Stimulated activated CD4-positive, alpha-beta T cell treated with anti-CD3 and anti-CD28 coated beads, TNF-alpha, amount 100 ng/mL, for 24 hours (primary cell): ENCODE data around the gene MAML2.

Source experiments
- DNase-seq, 3 experiments: peaks; one replicate each; pipeline ENCODE4 v3.0.0-alpha.2; 2020; ENCODE audit warnings: low read depth in 3 of 3

The MAML2 gene

DNA sequence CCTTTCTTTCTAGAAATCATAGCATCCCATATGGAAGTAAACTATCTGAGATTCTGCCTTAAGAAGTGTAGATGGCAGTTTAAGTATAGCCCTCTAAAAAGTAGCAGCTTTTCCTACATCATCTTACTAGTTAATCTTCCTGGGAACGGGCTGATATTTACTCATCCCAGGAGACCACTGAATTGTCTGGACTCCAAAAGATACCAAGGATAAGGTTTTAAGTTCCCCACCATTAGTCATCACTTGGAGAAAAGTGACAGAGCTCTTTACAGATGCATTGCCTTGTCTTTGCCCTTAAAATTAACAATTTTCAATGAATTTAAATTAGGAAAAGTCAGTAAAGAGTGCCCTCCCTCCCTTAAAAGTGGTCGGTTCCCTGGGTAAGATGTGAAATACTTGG, 129.5 kb downstream of the MAML2 start:
- no peak for DNase-seq

DNA sequence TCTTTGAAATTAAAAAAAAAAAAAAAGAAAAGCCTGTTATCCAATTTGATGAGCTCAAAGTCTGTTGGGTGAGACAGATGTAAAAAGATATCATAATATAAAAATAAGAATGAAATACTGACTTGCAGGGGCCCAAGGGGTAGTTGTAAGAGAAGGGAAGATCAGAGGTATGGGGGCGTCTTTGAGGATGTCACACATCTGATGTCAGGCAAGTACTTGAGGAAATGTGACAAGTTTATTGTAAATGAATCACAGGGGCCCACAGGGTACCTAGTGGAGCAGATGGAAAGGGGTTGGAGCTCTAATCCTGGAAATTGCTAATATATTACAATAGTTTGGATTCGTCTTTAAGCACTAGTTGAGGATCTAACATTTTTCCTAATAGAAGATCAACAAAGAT, 131.6 kb downstream of the MAML2 start:
- DNase-seq = no peak

- DNase-seq = no peak
Observed at GRCh38 chr11:96207459-96208449, 135.2 kb downstream of the MAML2 start.

DNA sequence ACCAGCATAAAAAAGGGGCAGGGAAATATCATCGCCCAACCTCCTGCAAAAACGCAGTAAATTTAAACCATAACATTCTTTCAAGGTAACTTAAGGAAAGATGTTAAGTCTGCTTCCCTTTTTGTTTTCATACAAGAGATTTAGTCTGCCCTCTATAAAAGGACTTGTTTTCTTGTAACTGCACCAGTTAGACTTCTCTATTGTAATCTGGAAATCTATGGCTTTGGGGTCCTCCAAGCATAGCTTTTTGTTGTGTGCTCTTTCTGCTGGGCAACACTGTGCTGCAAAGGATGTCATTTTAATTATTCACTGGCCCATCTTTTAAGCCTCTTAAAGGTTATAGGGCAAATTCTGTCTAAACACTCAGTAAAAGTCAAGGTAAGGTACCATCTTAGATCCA, 136.0 kb downstream of the MAML2 start:
- no peak for DNase-seq

GRCh38 chr11:96205460-96205809, 137.6 kb downstream of the MAML2 start:
- DNase-seq = no peak

DNA sequence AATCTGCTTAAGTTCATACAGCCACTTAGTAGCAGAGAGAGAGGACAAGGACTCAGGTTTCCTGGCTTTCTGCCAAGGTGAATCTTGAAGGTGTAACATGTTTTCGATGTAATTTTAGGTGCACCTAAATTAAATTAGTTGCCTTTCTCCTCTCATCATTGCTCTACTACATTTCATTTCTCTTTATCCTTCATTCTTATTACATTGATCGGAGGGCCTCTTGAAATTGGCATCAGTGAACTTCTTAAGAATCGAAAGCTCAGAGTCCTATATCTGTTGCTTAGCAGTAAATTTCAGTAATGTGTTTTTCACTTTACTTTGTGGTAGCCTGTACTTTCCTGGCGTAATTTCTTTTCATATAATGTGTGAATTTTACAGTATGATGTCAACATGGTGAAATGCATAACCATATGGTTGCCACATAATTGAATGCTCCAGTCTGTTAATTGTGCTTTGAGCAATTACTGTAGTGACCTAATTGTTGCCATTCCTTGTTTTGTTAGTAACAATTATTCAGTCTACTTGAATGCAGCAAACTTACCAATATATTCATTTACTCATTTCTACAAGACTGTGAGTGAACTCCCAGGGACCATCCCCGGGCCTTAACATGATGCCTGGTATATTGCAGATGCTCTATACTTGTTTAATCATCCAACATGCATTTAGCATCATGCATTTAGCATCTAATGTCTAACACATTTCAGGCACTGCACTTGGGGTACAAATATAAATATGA, 138.1 kb downstream of the MAML2 start:
- no peak for DNase-seq

DNA sequence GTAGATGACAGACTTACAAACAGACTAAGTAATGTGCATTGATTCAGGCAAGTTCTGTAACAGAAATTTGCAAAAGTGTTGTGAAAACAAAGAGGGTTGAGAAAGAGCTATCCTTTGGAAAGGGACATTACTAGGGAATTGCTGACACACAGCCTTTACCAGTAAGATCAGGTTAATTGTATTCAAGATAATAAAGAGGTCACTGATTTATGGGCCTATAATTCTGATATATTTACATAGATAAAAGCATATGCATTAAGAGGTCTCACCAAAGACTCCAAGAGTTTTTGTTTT, 138.7 kb downstream of the MAML2 start:
- no peak for DNase-seq

- DNase-seq = no peak
Observed at GRCh38 chr11:96203567-96204365, 139.2 kb downstream of the MAML2 start.

- no peak for DNase-seq
Observed at GRCh38 chr11:96200243-96200642, 142.8 kb downstream of the MAML2 start.

DNA sequence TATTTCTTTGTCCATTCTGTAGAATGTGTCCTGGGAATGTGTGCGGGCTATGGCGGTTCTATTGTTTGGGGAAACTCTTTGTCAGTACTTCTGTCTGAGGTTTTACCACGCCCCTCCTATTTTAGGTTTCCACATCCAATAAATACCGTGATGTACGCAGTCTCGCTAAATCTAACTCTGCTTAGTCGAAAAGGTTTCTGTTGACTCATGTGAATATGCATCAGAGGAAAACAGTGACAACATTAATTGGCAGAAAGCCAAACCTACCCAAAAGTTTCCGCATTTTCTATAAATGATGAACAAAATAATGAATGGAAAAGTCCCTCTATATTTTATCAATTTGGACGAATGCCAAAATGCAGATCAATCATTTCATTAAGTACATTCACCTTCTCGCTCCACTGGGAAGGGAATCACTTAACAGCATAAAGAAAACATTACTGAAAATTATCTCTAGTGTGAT, 143.4 kb downstream of the MAML2 start:
- DNase-seq = peak in 2 of 3 experiments; percentile 22 to 40

- no peak for DNase-seq
Observed at GRCh38 chr11:96197801-96198701, 144.9 kb downstream of the MAML2 start.

DNA sequence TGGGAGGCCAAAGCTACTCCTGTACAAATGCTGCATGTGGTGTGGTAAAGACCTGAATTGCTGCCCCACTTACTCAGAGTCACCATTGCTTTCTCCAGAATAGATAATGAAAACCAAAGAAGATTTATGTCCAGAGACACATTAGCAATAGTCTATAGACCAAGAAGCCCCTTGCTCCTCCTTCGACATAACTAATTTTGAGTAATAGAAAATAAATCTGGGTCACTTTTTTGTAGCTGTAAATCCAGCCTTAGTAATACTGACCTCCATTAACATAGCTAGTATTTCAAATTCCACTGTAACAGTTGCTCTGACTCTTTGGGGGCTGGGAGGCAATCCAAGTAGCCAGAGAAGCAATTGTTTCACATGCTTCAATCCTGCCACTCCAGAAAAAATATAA, 145.9 kb downstream of the MAML2 start:
- DNase-seq = no peak

GRCh38 chr11:96196181-96196662, 146.8 kb downstream of the MAML2 start:
- DNase-seq = no peak

DNA sequence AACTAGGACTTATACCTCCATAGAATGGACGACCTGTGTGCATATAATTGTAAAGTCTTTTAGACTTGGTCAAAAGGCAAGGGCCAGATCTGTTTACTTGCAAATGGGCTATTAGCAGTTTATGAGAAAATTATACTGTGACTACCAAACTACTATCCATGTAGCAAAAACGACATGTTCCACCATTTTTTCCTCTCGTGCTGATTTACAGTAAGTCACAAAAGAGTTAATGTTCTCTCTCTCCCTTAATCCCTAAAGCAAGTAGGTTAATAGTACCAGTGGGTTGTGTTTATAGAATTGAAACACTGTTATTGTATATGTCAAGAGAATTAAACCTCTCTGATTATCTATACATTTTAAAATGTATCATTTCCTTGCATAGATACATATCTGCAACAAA, 147.3 kb downstream of the MAML2 start:
- no peak for DNase-seq

DNA sequence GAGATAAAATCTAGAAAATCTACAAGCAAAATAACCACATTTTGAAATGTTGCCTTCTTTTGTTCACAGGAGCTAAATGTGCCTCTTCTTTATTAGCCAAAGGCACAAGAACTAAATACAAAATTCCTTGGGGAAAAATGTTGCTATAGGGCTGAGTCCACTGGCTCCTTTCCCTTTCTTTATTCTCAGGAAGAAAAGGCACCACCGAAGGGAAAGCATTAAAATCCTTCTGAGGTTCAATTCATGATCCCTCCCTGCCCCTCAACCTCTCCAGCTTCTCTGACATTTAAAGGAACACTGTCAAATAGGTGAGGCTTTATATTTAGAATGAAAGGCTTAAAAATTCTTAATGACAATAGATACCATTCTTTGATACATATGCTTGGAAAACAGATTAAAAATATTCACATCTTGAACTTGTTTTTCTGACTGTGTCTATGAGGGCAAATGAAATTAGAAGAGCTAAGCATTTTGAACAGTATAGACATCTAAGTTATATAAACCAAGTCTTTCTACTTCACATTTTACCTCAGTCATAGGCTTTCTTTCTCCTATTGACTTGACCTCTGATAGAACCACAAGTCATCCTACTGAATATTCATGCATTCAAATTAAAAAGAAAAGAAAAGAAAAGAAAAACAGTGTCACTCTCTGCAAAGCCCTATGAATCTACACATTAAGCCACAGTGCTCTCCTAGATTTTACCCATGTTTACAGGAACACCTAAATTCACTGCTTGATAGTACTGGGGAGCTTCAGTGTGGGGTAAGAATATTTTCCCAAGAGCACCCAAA, 148.2 kb downstream of the MAML2 start:
- no peak for DNase-seq

- no peak for DNase-seq
Observed at GRCh38 chr11:96193745-96194443, 149.1 kb downstream of the MAML2 start.

DNA sequence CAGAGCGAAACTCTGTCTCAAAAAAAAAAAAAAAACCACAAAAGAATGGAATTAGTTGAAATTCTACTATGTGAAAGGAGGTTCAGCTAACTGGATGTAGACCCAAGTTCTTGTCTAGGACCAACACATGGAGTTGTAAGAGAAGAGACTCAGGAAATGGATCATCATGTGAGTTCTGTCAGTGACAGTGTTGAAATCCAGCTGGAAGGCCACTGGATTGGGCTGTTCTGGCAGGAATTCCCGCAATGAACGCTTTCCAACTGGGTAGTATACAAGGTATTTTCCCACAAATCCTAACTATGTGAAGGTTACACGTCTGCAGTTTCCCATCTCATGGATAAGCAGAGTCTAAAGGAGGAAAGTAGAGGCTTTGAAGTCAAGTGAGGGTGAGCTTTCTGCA, 151.2 kb downstream of the MAML2 start:
- DNase-seq = no peak

DNA sequence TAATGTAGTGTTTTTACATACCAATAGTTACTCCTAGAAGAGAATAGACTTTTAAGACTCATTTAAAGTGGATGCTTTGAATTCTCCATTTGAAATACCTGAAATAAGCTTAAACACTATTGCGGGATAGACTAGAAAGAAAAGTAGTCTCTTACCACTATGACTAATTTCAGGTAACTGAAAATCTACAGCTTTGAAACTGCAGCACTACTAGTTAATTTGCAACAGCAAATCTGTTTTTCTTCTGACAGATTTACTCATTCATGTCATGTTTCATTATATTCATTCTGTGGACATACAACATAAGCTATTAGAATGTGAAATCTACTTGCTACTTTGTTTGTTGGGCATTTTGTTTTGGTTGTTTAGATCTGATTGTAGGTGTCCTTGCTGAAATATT, 153.6 kb downstream of the MAML2 start:
- DNase-seq = no peak

GRCh38 chr11:96188243-96189006, 154.6 kb downstream of the MAML2 start:
- DNase-seq = peak in 1 of 3 experiments; percentile 48
